Caco-2 (cell line): Measurements from ENCODE around the gene GULP1. TPM values are rescaled to one million over a fixed set of nuclear protein-coding genes. Genes with fewer than 3 reads are reported as not detected.

ENCODE experiments used
- BruUV-seq: library from RNA; stranded (reverse); fragments of 400-500 nt; replicated peaks from 2 replicates; lab custom pipeline; 2021; lab: Mats Ljungman, UMichigan
- CTCF ChIA-PET: fragments of 300-600 bp; sonication (Branson Sonifier 250); formaldehyde crosslinking; loops from one replicate; lab custom pipeline; 2022; ENCODE audit warnings: antibody characterized with exemption; lab: Charles Lee
- POLR2A ChIA-PET: fragments of 300-600 bp; sonication (Branson Sonifier 250); formaldehyde crosslinking; loops from one replicate; lab custom pipeline; 2022; ENCODE audit warnings: antibody characterized with exemption; lab: Charles Lee
- DNase-seq, 2 experiments: peaks; one replicate each; pipeline versions ENCODE4 v3.0.0 to v3.0.0-alpha.2; 2020 to 2022
- H3K27me3 ChIP-seq: replicated peaks from 2 replicates; pipeline ENCODE4 v1.6.0; 2011; ENCODE audit warnings: low read length; ENCODE audit not compliant: control insufficient read depth, insufficient read depth
- H3K36me3 ChIP-seq: 2 replicates; pipeline ENCODE4 v1.5.1; 2011; ENCODE audit warnings: low read length; ENCODE audit not compliant: control insufficient read depth, insufficient read depth
- H3K4me1 ChIP-seq: fragments of 250-450 bp; sonication (Bioruptor Pico); 2 replicates; pipeline ENCODE4 v1.5.1; 2020; ENCODE audit warnings: mild to moderate bottlenecking
- H3K4me3 ChIP-seq: 2 replicates; pipeline ENCODE4 v1.5.1; 2011; ENCODE audit warnings: low read depth, mild to moderate bottlenecking, control low read depth, low read length
- H3K9me3 ChIP-seq: fragments of 250-450 bp; sonication (Bioruptor Pico); 2 replicates; pipeline ENCODE4 v1.5.1; 2020; ENCODE audit warnings: mild to moderate bottlenecking, moderate library complexity
- H3K27ac Mint-ChIP-seq: one replicate; pipeline ENCODE4 v1.8.0; 2022; ENCODE audit warnings: mixed read lengths; ENCODE audit not compliant: unreplicated experiment
- H3K27me3 Mint-ChIP-seq: one replicate; pipeline ENCODE4 v1.8.0; 2022; ENCODE audit warnings: mixed read lengths; ENCODE audit not compliant: insufficient read depth, unreplicated experiment
- H3K36me3 Mint-ChIP-seq: one replicate; pipeline ENCODE4 v1.8.0; 2022; ENCODE audit warnings: mild to moderate bottlenecking, mixed read lengths; ENCODE audit not compliant: insufficient read depth, unreplicated experiment
- H3K4me1 Mint-ChIP-seq: one replicate; pipeline ENCODE4 v1.8.0; 2022; ENCODE audit warnings: low read depth, mixed read lengths; ENCODE audit not compliant: unreplicated experiment
- H3K4me3 Mint-ChIP-seq: one replicate; pipeline ENCODE4 v1.8.0; 2022; ENCODE audit warnings: mild to moderate bottlenecking, moderate library complexity, mixed read lengths; ENCODE audit not compliant: unreplicated experiment
- H3K9me3 Mint-ChIP-seq: one replicate; pipeline ENCODE4 v1.8.0; 2022; ENCODE audit warnings: mixed read lengths; ENCODE audit not compliant: unreplicated experiment
- intact Hi-C: fragments of 100-400 bp; cut with micrococcal nuclease; formaldehyde crosslinking; loops from one replicate; pipeline ENCODE4 v1.10.0; 2022; ENCODE audit not compliant: unreplicated experiment
- total RNA-seq: library from RNA; stranded (reverse); gene quantifications from 2 replicates; pipeline ENCODE4 v1.2.3, GENCODE V29; 2022
- TF ChIP-seq, protein P1 (sequence below), 2 experiments: fragments of 200-600 bp in 1 of 2; IDR thresholded peaks; 1 replicate in 1 of 2; 2 replicates in 1 of 2; pipeline versions ENCODE4 v1.5.1 to v1.8.0; 2011 to 2022; ENCODE audit warnings: antibody characterized with exemption in 1 of 2, control low read depth in 1 of 2, inconsistent platforms in 1 of 2, low read depth in 1 of 2, low read length in 1 of 2, mild to moderate bottlenecking in 1 of 2, moderate library complexity in 1 of 2; ENCODE audit not compliant: insufficient read depth in 1 of 2, severe bottlenecking in 1 of 2, unreplicated experiment in 1 of 2

Gene GULP1
- total RNA-seq, 1 experiment from 2014 or later: 32.4 TPM

- no peaks in the 10 kb centered on the region for H3K9me3 ChIP-seq
- ChIA-PET CTCF (no interaction called here), POLR2A (no interaction called here)
- no peak overlapping the region for H3K4me3 ChIP-seq
- TF ChIP-seq, protein P1, sequence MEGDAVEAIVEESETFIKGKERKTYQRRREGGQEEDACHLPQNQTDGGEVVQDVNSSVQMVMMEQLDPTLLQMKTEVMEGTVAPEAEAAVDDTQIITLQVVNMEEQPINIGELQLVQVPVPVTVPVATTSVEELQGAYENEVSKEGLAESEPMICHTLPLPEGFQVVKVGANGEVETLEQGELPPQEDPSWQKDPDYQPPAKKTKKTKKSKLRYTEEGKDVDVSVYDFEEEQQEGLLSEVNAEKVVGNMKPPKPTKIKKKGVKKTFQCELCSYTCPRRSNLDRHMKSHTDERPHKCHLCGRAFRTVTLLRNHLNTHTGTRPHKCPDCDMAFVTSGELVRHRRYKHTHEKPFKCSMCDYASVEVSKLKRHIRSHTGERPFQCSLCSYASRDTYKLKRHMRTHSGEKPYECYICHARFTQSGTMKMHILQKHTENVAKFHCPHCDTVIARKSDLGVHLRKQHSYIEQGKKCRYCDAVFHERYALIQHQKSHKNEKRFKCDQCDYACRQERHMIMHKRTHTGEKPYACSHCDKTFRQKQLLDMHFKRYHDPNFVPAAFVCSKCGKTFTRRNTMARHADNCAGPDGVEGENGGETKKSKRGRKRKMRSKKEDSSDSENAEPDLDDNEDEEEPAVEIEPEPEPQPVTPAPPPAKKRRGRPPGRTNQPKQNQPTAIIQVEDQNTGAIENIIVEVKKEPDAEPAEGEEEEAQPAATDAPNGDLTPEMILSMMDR (IDR thresholded peaks at IDR 0.05; ENCODE audit: insufficient read depth in 1 of 2, low read depth in 1 of 2, low read length in 1 of 2, severe bottlenecking in 1 of 2, unreplicated experiment in 1 of 2): no peak
- BruUV-seq: no TSS peak
- DNase-seq: no peak
- 0 out of 2 replicates have a peak, but pooled peaks cover 4% of the 10 kb centered on the region for H3K4me1 ChIP-seq
- Mint-ChIP-seq H3K27ac (no peak overlapping the region), H3K27me3 (no peaks in the 10 kb centered on the region), H3K4me3 (no peak overlapping the region), H3K9me3 (peaks cover 12% of the 10 kb centered on the region), H3K4me1 (peaks cover 7% of the 10 kb centered on the region), H3K36me3 (no peaks in the 10 kb centered on the region)
- no peaks in the 10 kb centered on the region for H3K36me3 ChIP-seq
- intact Hi-C loops: no loop called here
- no peaks in the 10 kb centered on the region for H3K27me3 ChIP-seq
Observed at GRCh38 chr2:188426121-188426520, 134.4 kb downstream of the GULP1 start.

- TF ChIP-seq, protein P1 (IDR thresholded peaks at IDR 0.05; ENCODE audit: insufficient read depth in 1 of 2, low read depth in 1 of 2, low read length in 1 of 2, severe bottlenecking in 1 of 2, unreplicated experiment in 1 of 2): no peak
- H3K4me3 ChIP-seq: no peak overlapping the region
- CTCF ChIA-PET: no interaction called here
- BruUV-seq: no TSS peak
- H3K36me3 ChIP-seq: no peaks in the 10 kb centered on the region
- H3K27me3 ChIP-seq: no peaks in the 10 kb centered on the region
- H3K27me3 Mint-ChIP-seq: no peaks in the 10 kb centered on the region
- no peak for DNase-seq
- H3K4me1 ChIP-seq: 0 out of 2 replicates have a peak, but pooled peaks cover 4% of the 10 kb centered on the region
- H3K9me3 ChIP-seq: no peaks in the 10 kb centered on the region
- H3K9me3 Mint-ChIP-seq: peaks cover 9% of the 10 kb centered on the region
- no peak overlapping the region for H3K27ac Mint-ChIP-seq
- H3K4me1 Mint-ChIP-seq: peaks cover 12% of the 10 kb centered on the region
- H3K36me3 Mint-ChIP-seq: no peaks in the 10 kb centered on the region
- intact Hi-C loops: no loop called here
- no peak overlapping the region for H3K4me3 Mint-ChIP-seq
- POLR2A ChIA-PET: no interaction called here
Observed at GRCh38 chr2:188430705-188431104, 139.0 kb downstream of the GULP1 start.

- Mint-ChIP-seq H3K4me1 (peaks cover 5% of the 10 kb centered on the region), H3K27ac (no peak overlapping the region), H3K36me3 (no peaks in the 10 kb centered on the region), H3K27me3 (no peaks in the 10 kb centered on the region), H3K4me3 (no peak overlapping the region), H3K9me3 (peaks cover 9% of the 10 kb centered on the region)
- Histone ChIP-seq H3K36me3 (no peaks in the 10 kb centered on the region), H3K27me3 (no peaks in the 10 kb centered on the region), H3K4me1 (no peaks in the 10 kb centered on the region), H3K9me3 (no peaks in the 10 kb centered on the region), H3K4me3 (no peak overlapping the region)
- intact Hi-C loops: no loop called here
- BruUV-seq: no TSS peak
- ChIA-PET POLR2A (no interaction called here), CTCF (no interaction called here)
- TF ChIP-seq, protein P1 (IDR thresholded peaks at IDR 0.05; ENCODE audit: insufficient read depth in 1 of 2, low read depth in 1 of 2, low read length in 1 of 2, severe bottlenecking in 1 of 2, unreplicated experiment in 1 of 2): no peak
- DNase-seq: no peak
Observed at GRCh38 chr2:188434018-188434417, 142.3 kb downstream of the GULP1 start.
